ENCODE measurements around the gene KCNK5. TPM values are rescaled to one million over a fixed set of nuclear protein-coding genes. Genes with fewer than 3 reads are reported as not detected.

The KCNK5 gene
- total and polyA plus RNA-seq, 7 donors = 0.06 to 0.24 (median 0.10) TPM; not detected in 1

- ATAC-seq = no peak
- Histone ChIP-seq H3K27ac (no peak overlapping the region), H3K4me3 (no peak overlapping the region), H3K27me3 (ENCODE audit: insufficient read depth in 3 of 3, low read length in 2 of 3) (peaks cover 0 to 7% (median 0%) of the 10 kb centered on the region in 3 donors), H3K4me1 (no peaks in the 10 kb centered on the region), H3K36me3 (ENCODE audit: insufficient read depth in 1 of 2, low read depth in 1 of 2) (no peaks in the 10 kb centered on the region), H3K9me3 (no peaks in the 10 kb centered on the region)
- 84 to 92% (median 91%) methylated on average over 2 of the region's 2 CpGs for WGBS, 3 donors
- TF ChIP-seq, protein P1, sequence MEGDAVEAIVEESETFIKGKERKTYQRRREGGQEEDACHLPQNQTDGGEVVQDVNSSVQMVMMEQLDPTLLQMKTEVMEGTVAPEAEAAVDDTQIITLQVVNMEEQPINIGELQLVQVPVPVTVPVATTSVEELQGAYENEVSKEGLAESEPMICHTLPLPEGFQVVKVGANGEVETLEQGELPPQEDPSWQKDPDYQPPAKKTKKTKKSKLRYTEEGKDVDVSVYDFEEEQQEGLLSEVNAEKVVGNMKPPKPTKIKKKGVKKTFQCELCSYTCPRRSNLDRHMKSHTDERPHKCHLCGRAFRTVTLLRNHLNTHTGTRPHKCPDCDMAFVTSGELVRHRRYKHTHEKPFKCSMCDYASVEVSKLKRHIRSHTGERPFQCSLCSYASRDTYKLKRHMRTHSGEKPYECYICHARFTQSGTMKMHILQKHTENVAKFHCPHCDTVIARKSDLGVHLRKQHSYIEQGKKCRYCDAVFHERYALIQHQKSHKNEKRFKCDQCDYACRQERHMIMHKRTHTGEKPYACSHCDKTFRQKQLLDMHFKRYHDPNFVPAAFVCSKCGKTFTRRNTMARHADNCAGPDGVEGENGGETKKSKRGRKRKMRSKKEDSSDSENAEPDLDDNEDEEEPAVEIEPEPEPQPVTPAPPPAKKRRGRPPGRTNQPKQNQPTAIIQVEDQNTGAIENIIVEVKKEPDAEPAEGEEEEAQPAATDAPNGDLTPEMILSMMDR (IDR thresholded peaks at IDR 0.05) = no peak
- intact Hi-C loops (cut with DNase I) = no loop called here
- DNase-seq = no peak
Measured at GRCh38 chr6:39266375-39266774, 37.1 kb upstream of the KCNK5 start.

- ATAC-seq = no peak
- intact Hi-C loops (cut with DNase I) = no loop called here
- Histone ChIP-seq H3K27ac (no peak overlapping the region), H3K4me1 (no peaks in the 10 kb centered on the region), H3K9me3 (no peaks in the 10 kb centered on the region), H3K36me3 (ENCODE audit: insufficient read depth in 1 of 2, low read depth in 1 of 2) (no peaks in the 10 kb centered on the region), H3K27me3 (ENCODE audit: insufficient read depth in 3 of 3, low read length in 2 of 3) (peaks cover 0 to 23% (median 0%) of the 10 kb centered on the region in 3 donors), H3K4me3 (no peak overlapping the region)
- TF ChIP-seq, protein P1 (IDR thresholded peaks at IDR 0.05) = no peak
- DNase-seq = no peak
- 55 to 58% (median 57%) methylated on average over 5 of the region's 5 CpGs for WGBS, 3 donors
Measured at GRCh38 chr6:39263303-39264037, 34.2 kb upstream of the KCNK5 start.

DNA sequence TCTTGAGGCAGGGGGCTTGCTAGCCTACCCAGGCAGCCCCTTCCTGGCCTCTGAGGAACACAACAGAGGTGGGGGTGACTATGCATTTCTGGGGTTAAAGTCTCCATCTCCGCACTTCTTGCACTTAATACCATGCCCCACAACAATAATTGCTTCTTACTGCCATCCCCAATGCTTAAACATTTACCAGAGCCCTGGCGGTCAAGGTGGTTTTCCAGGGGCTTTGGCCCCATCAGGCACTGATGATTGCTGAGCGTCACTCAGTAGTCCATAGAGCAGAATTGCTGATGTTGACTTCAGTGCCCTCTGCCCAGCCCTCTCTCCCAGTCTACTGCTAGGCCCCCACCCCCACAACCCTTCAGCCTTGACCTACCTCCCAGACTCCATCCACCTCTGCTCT is 32.5 kb upstream of the KCNK5 start:
- H3K36me3 ChIP-seq (ENCODE audit: insufficient read depth in 1 of 2, low read depth in 1 of 2) = no peaks in the 10 kb centered on the region

DNA sequence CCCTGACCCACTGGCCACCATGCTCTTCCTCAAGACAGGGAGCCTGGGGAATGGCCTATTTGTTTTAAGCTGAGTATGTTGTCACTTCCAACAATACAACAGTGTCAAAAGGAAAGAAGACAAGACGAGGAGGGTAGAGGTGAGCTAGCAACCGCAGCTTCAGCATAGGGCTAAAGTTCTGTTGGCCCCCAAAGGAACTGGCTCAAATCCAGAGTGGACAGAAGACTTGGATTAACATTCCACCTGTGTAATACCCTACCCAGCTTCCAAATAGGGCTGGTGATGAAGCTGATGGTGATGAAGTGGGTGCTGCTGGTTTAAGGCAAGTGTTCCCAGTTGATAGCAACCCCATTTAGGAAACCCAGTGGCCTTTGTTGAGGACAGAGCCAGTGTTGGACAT is 31.7 kb upstream of the KCNK5 start:
- intact Hi-C loops (cut with DNase I) = no loop called here
- Histone ChIP-seq H3K4me1 (no peaks in the 10 kb centered on the region), H3K9me3 (no peaks in the 10 kb centered on the region), H3K36me3 (ENCODE audit: insufficient read depth in 1 of 2, low read depth in 1 of 2) (no peaks in the 10 kb centered on the region), H3K27me3 (ENCODE audit: insufficient read depth in 3 of 3, low read length in 2 of 3) (peaks cover 0 to 25% (median 0%) of the 10 kb centered on the region in 3 donors), H3K4me3 (no peak overlapping the region), H3K27ac (no peak overlapping the region)
- ATAC-seq = no peak
- no peak for DNase-seq
- 80 to 87% (median 83%) methylated on average over 2 of the region's 2 CpGs for whole genome bisulfite sequencing, 3 donors
- TF ChIP-seq, protein P1 (IDR thresholded peaks at IDR 0.05) = no peak

More for the DNA sequence above, 32.5 kb upstream of the KCNK5 start:
- no peak overlapping the region for H3K4me3 ChIP-seq
- H3K27me3 ChIP-seq (ENCODE audit: insufficient read depth in 3 of 3, low read length in 2 of 3) = peaks cover 0 to 25% (median 0%) of the 10 kb centered on the region in 3 donors
- no peaks in the 10 kb centered on the region for H3K4me1 ChIP-seq
- TF ChIP-seq, protein P1 (IDR thresholded peaks at IDR 0.05) = no peak
- no peak for ATAC-seq
- 93 to 96% (median 93%) methylated on average over 3 of the region's 3 CpGs for WGBS, 3 donors
- no peaks in the 10 kb centered on the region for H3K9me3 ChIP-seq
- intact Hi-C loops (cut with DNase I) = no loop called here
- DNase-seq = no peak
- H3K27ac ChIP-seq = no peak overlapping the region

Measured in psoas muscle (tissue), 8 donors.